Esophagus squamous epithelium (tissue), 5 donors: ENCODE results near the gene CD34. TPM values are rescaled to one million over a fixed set of nuclear protein-coding genes. Genes with fewer than 3 reads are reported as not detected.

Source experiments
- DNase-seq: peaks from one replicate; lab custom pipeline; 2025; lab: John Stamatoyannopoulos, UW
- H3K27ac ChIP-seq, 4 donors: fragments of 200-600 bp; sonication (generic); one replicate each; pipeline ENCODE4 v1.5.1; 2016 to 2019; ENCODE audit warnings: mild to moderate bottlenecking in 1 of 4
- H3K27me3 ChIP-seq, 4 donors: fragments of 200-600 bp; sonication (generic); 1 replicate in 3 of 4; 2 replicates in 1 of 4; pipeline versions ENCODE4 v1.5.1 to v1.6.0; 2017 to 2021; ENCODE audit warnings: antibody characterized with exemption in 1 of 4
- H3K36me3 ChIP-seq, 3 donors: fragments of 200-600 bp; sonication (generic); one replicate each; pipeline ENCODE4 v1.5.1; 2016 to 2019
- H3K4me1 ChIP-seq, 3 donors: fragments of 200-600 bp; sonication (generic); one replicate each; pipeline ENCODE4 v1.5.1; 2017 to 2019
- H3K4me3 ChIP-seq, 4 donors: fragments of 200-600 bp; sonication (generic); 1 replicate in 3 of 4; 2 replicates in 1 of 4; pipeline ENCODE4 v1.5.1; 2016 to 2019; ENCODE audit warnings: mild to moderate bottlenecking in 2 of 4, moderate library complexity in 1 of 4
- H3K9me3 ChIP-seq, 3 donors: fragments of 200-600 bp; sonication (generic); one replicate each; pipeline ENCODE4 v1.5.1; 2016 to 2019
- POLR2A ChIP-seq, 4 donors: fragments of 450-650 bp; IDR thresholded peaks; one replicate each; pipeline ENCODE4 v1.6.1; 2017; ENCODE audit warnings: antibody characterized with exemption in 4 of 4, mild to moderate bottlenecking in 4 of 4, moderate library complexity in 3 of 4
- WGBS, 2 donors: methylation state at CpG; one replicate each; pipeline ENCODE4 v1.1.5; 2018; 5-methylcytosine and 5-hydroxymethylcytosine counted together
- intact Hi-C: fragments of 100-400 bp; cut with DNase I; formaldehyde crosslinking; loops from one replicate; pipeline ENCODE4 v1.15.0; 2022
- total RNA-seq, 4 donors: library from RNA; depleted of rRNA; stranded (reverse); fragments of >200 nt; gene quantifications; one replicate each; pipeline ENCODE4 v1.1.0, GENCODE V29; 2016
- TF ChIP-seq, protein P1 (sequence below), 6 experiments: fragments of 450-650 bp in 4 of 6; fragments of 200-600 bp in 2 of 6; sonication (generic) in 2 of 6; IDR thresholded peaks; one replicate each; pipeline ENCODE4 v1.5.1; 2016 to 2019; ENCODE audit warnings: antibody characterized with exemption in 6 of 6, mild to moderate bottlenecking in 4 of 6, moderate library complexity in 4 of 6
- donor health status: DM: yes; HTN: yes; CAD: no.

The CD34 gene
- total RNA-seq, 4 donors from 2014 or later: 1.3 to 32.2 (median 11.0) TPM

DNA sequence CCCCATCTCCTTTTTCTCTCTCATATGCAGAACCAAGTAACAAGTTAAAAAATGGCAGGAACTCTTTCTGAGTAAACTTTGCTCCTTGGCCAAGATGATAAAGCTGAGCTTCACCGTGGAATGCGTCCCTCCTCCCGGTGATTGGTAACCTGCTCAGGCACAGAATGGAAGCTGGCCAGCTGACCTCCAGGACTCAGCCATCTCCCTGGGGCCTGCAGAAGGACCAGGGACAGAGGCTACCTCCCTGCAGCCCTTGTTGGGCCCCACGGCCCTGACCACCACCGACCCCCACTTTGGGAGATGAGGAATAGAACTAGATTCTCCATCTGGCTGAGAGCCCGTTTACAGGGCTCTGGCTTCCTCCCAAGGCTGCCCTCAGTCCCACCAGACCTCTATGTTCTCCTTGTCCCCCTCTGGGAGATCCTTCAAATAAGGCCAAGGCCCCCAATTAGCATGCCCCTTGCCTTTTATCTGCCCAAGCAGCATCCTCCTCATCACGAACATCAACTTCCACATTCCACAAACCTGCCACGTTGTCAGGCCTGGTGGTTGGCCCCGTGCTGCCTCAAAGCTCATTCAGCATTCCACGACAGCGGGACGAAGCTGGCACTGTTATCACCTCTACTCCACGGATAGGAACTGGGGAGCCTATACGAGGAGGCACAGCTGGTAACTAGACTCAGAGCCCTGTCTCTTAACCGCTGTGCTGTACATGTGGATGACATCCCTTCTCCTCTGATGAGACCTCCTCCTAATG lies 74.2 kb downstream of the CD34 start:
- no peaks in the 10 kb centered on the region for H3K27me3 ChIP-seq
- peaks cover 0 to 35% (median 0%) of the 10 kb centered on the region in 3 donors for H3K36me3 ChIP-seq
- H3K4me1 ChIP-seq: peaks cover 45 to 97% (median 50%) of the 10 kb centered on the region in 3 donors
- intact Hi-C loops: no loop called here
- H3K9me3 ChIP-seq: no peaks in the 10 kb centered on the region
- no peak overlapping the region for H3K4me3 ChIP-seq
- H3K27ac ChIP-seq: peak overlapping the region in 3 of 4 donors; percentile 31 to 81 (median 49)
- DNase-seq: no peak
- WGBS, 2 donors: 62 to 71% methylated on average over 12 to 15 of the region's 15 CpGs
- TF ChIP-seq, protein P1, sequence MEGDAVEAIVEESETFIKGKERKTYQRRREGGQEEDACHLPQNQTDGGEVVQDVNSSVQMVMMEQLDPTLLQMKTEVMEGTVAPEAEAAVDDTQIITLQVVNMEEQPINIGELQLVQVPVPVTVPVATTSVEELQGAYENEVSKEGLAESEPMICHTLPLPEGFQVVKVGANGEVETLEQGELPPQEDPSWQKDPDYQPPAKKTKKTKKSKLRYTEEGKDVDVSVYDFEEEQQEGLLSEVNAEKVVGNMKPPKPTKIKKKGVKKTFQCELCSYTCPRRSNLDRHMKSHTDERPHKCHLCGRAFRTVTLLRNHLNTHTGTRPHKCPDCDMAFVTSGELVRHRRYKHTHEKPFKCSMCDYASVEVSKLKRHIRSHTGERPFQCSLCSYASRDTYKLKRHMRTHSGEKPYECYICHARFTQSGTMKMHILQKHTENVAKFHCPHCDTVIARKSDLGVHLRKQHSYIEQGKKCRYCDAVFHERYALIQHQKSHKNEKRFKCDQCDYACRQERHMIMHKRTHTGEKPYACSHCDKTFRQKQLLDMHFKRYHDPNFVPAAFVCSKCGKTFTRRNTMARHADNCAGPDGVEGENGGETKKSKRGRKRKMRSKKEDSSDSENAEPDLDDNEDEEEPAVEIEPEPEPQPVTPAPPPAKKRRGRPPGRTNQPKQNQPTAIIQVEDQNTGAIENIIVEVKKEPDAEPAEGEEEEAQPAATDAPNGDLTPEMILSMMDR (IDR thresholded peaks at IDR 0.05): no peak
- no peak for TF ChIP-seq POLR2A (IDR thresholded peaks at IDR 0.05)

DNA sequence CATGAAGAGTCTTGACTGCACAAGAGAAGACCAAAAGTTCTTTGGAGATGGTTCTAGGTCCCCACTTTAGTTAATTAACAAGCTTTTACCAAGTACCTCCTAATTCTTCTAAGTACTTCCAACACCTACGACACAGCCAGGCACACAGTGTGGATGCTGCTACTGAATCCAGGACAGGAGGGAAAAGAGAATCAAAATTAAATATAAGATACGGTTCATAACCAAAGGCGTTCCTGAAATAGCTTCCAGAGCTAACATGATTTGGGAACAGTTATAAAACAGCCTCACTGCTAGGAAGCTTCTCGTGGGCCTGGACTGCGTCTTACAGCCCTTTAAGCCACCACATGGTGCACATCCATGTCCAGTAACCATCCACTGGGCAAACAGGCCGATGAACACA lies 75.0 kb downstream of the CD34 start:
- no peaks in the 10 kb centered on the region for H3K27me3 ChIP-seq
- H3K9me3 ChIP-seq: no peaks in the 10 kb centered on the region
- peak overlapping the region in 2 of 4 donors; percentile 31 to 81 for H3K27ac ChIP-seq
- no peak for DNase-seq
- H3K36me3 ChIP-seq: peaks cover 0 to 35% (median 0%) of the 10 kb centered on the region in 3 donors
- intact Hi-C loops: no loop called here
- TF ChIP-seq, protein P1 (IDR thresholded peaks at IDR 0.05): no peak
- no peak for TF ChIP-seq POLR2A (IDR thresholded peaks at IDR 0.05)
- H3K4me3 ChIP-seq: no peak overlapping the region
- WGBS, 2 donors: 80 to 95% methylated on average over 6 of the region's 6 CpGs
- H3K4me1 ChIP-seq: peaks cover 47 to 97% (median 54%) of the 10 kb centered on the region in 3 donors

DNA sequence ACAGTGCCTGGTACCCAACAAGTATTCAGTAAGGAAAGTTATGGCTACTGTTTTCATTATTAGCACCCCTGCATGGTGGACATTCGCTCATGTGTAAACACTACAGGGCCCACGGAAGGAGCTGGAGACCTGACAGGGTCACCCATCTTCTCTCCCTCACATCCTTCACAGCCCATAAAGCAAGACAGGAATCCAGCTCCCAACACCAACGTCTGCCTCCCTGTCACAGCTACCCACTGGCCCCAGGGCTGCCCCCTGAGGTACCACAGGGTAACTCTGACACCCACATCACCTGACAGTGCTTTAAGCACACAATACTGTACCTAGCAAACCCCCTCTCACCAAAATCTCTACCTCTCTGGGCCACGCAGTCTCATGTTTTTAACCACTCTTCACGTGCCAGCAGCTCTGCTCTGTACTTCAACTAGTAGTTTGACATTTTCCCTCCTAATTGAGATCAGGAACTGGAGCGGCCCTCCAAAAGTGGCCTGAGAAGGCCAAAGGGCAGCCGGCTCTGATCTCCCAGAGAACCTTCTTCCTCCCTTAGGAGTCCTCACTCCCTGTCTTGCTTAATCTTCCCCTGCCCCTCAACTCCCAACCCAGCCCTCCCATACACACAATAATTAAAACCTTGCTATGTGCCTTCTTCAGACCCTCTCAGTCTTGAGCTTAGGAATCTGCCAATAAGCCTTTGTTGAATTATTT lies 76.8 kb downstream of the CD34 start:
- H3K4me1 ChIP-seq: peaks cover 46 to 95% (median 60%) of the 10 kb centered on the region in 3 donors
- intact Hi-C loops: no loop called here

DNA sequence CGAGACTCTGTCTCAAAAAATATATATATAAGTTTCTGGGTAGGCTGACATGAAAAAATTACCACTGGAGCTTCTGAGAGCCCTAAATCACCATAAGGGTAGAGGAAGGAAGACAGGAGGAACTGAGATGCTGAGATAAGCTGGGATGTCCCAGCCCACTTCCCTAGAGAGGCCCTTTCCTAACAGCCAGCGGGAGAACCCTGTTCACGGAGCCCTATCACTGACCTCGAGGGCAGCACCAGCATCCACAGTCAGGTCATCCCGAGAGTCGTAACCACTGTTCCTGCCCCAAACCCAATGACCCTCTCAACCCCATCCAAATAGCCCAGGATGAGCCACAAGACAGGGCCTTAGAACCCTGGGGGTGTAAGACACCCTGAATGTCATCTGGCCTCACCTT lies 77.5 kb downstream of the CD34 start:
- Histone ChIP-seq H3K4me1 (peaks cover 39 to 95% (median 57%) of the 10 kb centered on the region in 3 donors), H3K4me3 (no peak overlapping the region), H3K9me3 (no peaks in the 10 kb centered on the region), H3K27ac (peak overlapping the region; percentile 25 to 95 (median 53)), H3K27me3 (no peaks in the 10 kb centered on the region), H3K36me3 (peaks cover 0 to 35% (median 0%) of the 10 kb centered on the region in 3 donors)
- no peak for DNase-seq
- TF ChIP-seq, protein P1 (IDR thresholded peaks at IDR 0.05): no peak
- TF ChIP-seq POLR2A (IDR thresholded peaks at IDR 0.05): no peak
- intact Hi-C loops: no loop called here
- WGBS, 2 donors: 68 to 77% methylated on average over 6 of the region's 6 CpGs

More for the DNA sequence above, 76.8 kb downstream of the CD34 start:
- no peak overlapping the region for H3K4me3 ChIP-seq
- 81 to 87% methylated on average over 5 to 7 of the region's 7 CpGs for WGBS, 2 donors
- H3K27ac ChIP-seq: peak overlapping the region in 2 of 4 donors; percentile 43
- H3K27me3 ChIP-seq: no peaks in the 10 kb centered on the region
- no peak for DNase-seq
- peaks cover 0 to 35% (median 0%) of the 10 kb centered on the region in 3 donors for H3K36me3 ChIP-seq
- TF ChIP-seq POLR2A (IDR thresholded peaks at IDR 0.05): no peak
- TF ChIP-seq, protein P1 (IDR thresholded peaks at IDR 0.05): no peak
- no peaks in the 10 kb centered on the region for H3K9me3 ChIP-seq

DNA sequence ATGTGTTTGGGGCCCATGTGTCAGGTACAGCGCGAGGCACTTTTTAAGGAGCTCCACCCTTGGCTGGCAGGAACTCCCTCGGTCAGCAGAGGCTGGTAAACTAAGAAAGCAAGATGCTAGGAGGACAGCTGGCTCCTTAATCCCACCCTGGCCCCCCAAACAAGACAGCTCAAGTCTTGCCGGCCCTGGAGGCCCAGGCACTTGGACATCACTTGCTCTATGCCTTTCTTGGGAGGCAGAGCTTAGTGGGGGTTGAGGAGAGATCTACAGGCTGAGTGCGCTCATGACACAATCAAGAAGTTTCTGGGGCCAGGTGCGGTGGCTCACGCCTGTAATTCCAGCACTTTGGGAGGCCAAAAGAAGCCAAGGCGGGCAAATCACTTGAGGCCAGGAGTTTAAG lies 78.1 kb downstream of the CD34 start:
- H3K4me3 ChIP-seq: no peak overlapping the region
- H3K36me3 ChIP-seq: peaks cover 0 to 35% (median 0%) of the 10 kb centered on the region in 3 donors
- DNase-seq: no peak
- 61 to 84% methylated on average over 4 to 6 of the region's 8 CpGs for WGBS, 2 donors
- intact Hi-C loops: no loop called here
- H3K27ac ChIP-seq: peak overlapping the region; percentile 63 to 95 (median 76)
- H3K9me3 ChIP-seq: no peaks in the 10 kb centered on the region
- peaks cover 34 to 95% (median 58%) of the 10 kb centered on the region in 3 donors for H3K4me1 ChIP-seq
- no peaks in the 10 kb centered on the region for H3K27me3 ChIP-seq
- no peak for TF ChIP-seq POLR2A (IDR thresholded peaks at IDR 0.05)
- TF ChIP-seq, protein P1 (IDR thresholded peaks at IDR 0.05): no peak
